GM23248 (cell line): ENCODE data around the gene CELA3B.
"Not testable (repeated sequence)": the region's sequence is repeated elsewhere in the genome, so short reads cannot be mapped to it uniquely, and the experiment has no call there.

Source experiments
- EZH2 ChIP-seq: fragments of 200-600 bp; sonication (generic); IDR thresholded peaks from 2 replicates; pipeline ENCODE4 v1.6.1; 2018; ENCODE audit warnings: antibody characterized with exemption, mild to moderate bottlenecking; ENCODE audit not compliant: insufficient read depth, poor library complexity, severe bottlenecking
- EZH2phosphoT487 ChIP-seq: fragments of 200-600 bp; sonication (generic); IDR thresholded peaks from 2 replicates; pipeline ENCODE4 v1.6.1; 2018; ENCODE audit warnings: antibody characterized with exemption, moderate library complexity, mild to moderate bottlenecking, low read depth; ENCODE audit not compliant: insufficient read depth

DNA sequence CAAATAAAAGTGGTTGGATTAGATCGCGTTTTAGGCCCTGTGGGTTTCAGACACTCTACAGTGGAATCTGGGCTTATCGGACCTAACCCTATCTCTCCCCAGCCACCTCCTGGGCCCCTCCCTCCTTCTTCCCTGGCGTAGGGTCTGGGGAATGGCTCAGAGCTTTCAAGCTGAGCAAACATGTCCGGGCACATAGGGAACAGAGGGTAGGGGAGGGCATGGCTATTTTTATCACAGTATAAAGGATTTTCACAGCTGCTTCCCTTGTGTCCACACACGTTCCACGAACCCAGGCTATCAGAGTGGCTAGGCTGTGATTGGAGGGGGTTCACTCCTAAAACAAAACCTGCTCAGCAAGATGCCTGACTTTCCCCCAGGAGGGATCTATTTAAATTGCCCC lies 22.8 kb downstream of the CELA3B start:
- TF ChIP-seq EZH2, EZH2phosphoT487: not testable (repeated sequence)
